ENCODE data around the gene C21orf58.

Gene C21orf58

DNA sequence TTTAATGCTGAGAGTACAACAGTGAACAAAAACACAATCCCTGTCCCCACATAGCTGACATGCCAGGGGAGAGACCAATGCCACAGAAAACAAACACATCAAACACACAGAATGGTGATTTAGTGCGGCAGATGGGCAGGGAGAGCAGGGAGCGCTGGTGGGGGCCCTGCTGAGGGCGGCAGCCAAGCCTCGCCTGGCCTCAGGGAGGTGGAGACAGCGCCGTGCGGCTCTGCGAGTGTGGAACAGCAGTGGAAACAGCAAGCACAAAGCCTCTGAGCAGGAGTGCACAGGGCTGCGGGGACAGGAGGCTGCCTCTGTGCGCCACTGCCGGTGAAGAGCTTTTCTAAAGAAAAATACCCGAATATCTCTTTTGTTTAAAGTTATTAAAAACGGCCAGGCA lies 55.3 kb downstream of the C21orf58 start:
- TF ChIP-seq, protein P1, sequence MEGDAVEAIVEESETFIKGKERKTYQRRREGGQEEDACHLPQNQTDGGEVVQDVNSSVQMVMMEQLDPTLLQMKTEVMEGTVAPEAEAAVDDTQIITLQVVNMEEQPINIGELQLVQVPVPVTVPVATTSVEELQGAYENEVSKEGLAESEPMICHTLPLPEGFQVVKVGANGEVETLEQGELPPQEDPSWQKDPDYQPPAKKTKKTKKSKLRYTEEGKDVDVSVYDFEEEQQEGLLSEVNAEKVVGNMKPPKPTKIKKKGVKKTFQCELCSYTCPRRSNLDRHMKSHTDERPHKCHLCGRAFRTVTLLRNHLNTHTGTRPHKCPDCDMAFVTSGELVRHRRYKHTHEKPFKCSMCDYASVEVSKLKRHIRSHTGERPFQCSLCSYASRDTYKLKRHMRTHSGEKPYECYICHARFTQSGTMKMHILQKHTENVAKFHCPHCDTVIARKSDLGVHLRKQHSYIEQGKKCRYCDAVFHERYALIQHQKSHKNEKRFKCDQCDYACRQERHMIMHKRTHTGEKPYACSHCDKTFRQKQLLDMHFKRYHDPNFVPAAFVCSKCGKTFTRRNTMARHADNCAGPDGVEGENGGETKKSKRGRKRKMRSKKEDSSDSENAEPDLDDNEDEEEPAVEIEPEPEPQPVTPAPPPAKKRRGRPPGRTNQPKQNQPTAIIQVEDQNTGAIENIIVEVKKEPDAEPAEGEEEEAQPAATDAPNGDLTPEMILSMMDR (IDR thresholded peaks at IDR 0.05): no peak
- peaks cover 99% of the 10 kb centered on the region for H3K36me3 ChIP-seq
- H3K9me3 ChIP-seq: no peaks in the 10 kb centered on the region
- H3K4me1 ChIP-seq (ENCODE audit: control insufficient read depth in 1 of 2, insufficient read depth in 1 of 2, low read depth in 1 of 2, low read length in 1 of 2): no peaks in the 10 kb centered on the region
- no peak overlapping the region for H3K4me3 ChIP-seq (ENCODE audit: low read depth in 1 of 2, low read length in 1 of 2)
- no peaks in the 10 kb centered on the region for H3K27me3 ChIP-seq
- no peak overlapping the region for H3K27ac ChIP-seq

- Histone ChIP-seq H3K27me3 (no peaks in the 10 kb centered on the region), H3K36me3 (peaks cover 95% of the 10 kb centered on the region), H3K9me3 (no peaks in the 10 kb centered on the region), H3K4me3 (ENCODE audit: low read depth in 1 of 2, low read length in 1 of 2) (no peak overlapping the region), H3K4me1 (ENCODE audit: control insufficient read depth in 1 of 2, insufficient read depth in 1 of 2, low read depth in 1 of 2, low read length in 1 of 2) (no peaks in the 10 kb centered on the region), H3K27ac (no peak overlapping the region)
- TF ChIP-seq, protein P1 (IDR thresholded peaks at IDR 0.05): no peak
Observed at GRCh38 chr21:46266946-46267345, 56.7 kb downstream of the C21orf58 start.

DNA sequence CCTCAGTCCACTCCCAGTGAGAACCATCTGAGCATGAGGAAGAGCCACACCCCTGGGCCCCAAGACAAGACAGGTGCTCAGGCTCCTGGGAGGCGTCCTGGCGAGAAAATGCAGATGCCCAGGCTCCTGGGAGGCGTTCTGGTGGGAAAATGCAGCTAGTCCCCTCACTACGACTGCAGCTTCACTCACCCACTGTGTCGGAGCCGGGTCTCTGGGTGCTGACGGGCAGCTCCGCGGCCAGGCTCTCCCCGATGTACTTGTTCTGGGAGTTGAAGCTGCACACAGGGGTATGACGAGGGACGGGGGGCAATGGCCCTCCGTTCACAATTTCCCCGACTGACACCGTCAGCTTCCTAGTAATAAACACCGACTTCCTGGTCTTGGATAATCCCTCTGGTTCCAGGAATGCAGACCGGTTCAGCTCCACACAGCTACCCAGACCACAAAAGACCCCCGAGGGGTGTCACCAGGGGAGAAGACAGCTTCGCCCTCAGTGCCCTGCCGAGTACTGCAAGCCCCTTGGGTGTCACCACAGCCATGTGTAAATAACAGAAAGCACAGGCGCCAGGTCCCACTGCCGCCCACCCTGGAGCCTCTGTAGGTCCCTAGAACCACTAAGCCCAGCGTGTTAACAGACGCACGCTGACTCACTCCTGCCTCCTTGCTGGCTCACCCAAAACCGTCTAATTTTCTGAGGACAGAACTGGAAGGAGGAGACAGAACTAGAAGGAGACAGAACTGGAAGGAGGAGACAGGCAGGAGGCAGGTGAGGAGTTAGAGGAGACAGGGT lies 57.7 kb downstream of the C21orf58 start:
- Histone ChIP-seq H3K36me3 (peaks cover 95% of the 10 kb centered on the region), H3K27me3 (no peaks in the 10 kb centered on the region)
- TF ChIP-seq, protein P1 (IDR thresholded peaks at IDR 0.05): no peak

DNA sequence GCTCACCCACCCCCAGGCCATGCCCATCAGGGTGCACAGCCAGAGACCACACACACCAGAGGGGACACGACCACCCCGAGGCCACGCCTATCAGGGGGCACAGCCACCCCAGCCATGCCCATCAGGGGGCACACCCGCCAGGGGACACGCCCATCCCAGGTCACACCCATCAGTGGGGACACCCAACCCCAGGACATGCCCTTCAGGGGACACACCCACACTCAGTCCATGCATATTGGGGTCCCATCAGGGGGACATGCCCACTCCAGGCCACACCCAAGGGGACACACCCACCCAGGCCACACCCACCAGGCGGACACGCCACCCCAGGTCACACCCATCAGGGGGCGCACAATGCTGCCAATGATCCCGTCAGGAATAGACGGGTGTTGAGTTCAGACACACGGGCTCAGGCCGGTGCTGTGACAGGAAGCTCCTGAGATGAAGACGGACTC lies 59.0 kb downstream of the C21orf58 start:
- Histone ChIP-seq H3K27ac (no peak overlapping the region), H3K4me3 (ENCODE audit: low read depth in 1 of 2, low read length in 1 of 2) (no peak overlapping the region), H3K9me3 (no peaks in the 10 kb centered on the region), H3K27me3 (no peaks in the 10 kb centered on the region), H3K4me1 (ENCODE audit: control insufficient read depth in 1 of 2, insufficient read depth in 1 of 2, low read depth in 1 of 2, low read length in 1 of 2) (no peaks in the 10 kb centered on the region), H3K36me3 (peaks cover 95% of the 10 kb centered on the region)
- TF ChIP-seq, protein P1 (IDR thresholded peaks at IDR 0.05): no peak

More for the DNA sequence above, 57.7 kb downstream of the C21orf58 start:
- Histone ChIP-seq H3K27ac (no peak overlapping the region), H3K4me3 (ENCODE audit: low read depth in 1 of 2, low read length in 1 of 2) (no peak overlapping the region), H3K9me3 (no peaks in the 10 kb centered on the region), H3K4me1 (ENCODE audit: control insufficient read depth in 1 of 2, insufficient read depth in 1 of 2, low read depth in 1 of 2, low read length in 1 of 2) (no peaks in the 10 kb centered on the region)

DNA sequence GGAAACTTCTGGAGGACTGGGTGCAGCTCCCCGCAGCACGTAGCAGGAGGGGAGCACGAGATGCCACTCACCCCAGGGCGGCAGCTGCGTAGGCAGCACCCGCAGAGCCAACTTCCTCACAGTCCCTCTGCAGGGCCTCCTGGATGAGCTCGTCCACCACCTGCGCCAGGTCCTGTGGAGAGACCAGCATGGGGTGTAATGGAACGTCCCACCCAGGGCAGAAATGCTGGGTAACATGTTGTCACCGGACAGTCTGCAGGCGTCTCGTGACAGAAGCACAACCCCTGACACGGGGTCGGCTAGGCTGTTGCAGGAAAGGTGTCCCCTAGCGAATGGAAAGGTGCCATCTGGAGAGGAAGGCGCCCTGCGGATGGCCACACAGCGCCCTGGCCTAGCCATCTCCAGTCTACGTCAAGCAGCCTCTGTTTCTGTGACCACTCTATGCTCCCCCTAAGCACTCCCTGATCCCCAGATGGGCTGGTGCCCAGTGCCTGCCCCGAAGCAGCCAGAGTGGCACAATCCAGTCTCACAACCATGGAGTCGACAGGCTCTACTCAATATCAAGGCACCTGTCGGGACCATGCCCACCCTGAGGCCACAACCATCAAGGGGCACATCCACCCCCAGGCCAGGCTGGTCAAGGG lies 59.5 kb downstream of the C21orf58 start:
- Histone ChIP-seq H3K9me3 (no peaks in the 10 kb centered on the region), H3K4me1 (ENCODE audit: control insufficient read depth in 1 of 2, insufficient read depth in 1 of 2, low read depth in 1 of 2, low read length in 1 of 2) (no peaks in the 10 kb centered on the region), H3K27me3 (no peaks in the 10 kb centered on the region), H3K36me3 (peaks cover 95% of the 10 kb centered on the region), H3K27ac (no peak overlapping the region), H3K4me3 (ENCODE audit: low read depth in 1 of 2, low read length in 1 of 2) (no peak overlapping the region)
- TF ChIP-seq, protein P1 (IDR thresholded peaks at IDR 0.05): no peak
